ENCODE measurements around the gene NUBP1.

NUBP1 gene

DNA sequence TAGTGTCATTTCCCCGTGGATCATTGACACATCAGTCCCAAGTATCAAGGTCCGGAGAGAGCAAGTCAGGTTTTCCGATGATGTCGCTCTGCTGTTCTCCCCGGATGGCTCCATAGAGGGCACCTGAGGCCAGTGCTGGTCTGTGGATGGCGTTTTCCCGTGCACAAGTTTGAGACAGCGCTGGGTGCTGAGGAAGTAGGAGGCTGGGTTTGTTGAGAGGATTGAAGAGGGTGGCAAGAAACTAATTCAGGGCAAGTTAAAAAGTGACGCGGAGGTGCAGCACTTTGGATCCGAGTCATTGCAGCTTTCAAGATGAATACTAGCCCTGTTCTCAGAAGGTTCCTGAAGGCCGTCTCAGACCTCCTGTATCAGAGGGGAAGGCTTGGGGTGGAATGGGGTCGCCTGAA, 7.7 kb downstream of the NUBP1 start:
- Histone ChIP-seq H4K20me1 (ENCODE audit: insufficient read depth, low read length) (no peaks in the 10 kb centered on the region), H2AFZ (ENCODE audit: low read depth, low read length) (no peak overlapping the region), H3K4me2 (ENCODE audit: low read length) (peak overlapping the region; percentile 91), H3K36me3 (replicated peaks; ENCODE audit: low read depth, low read length) (peaks cover 26% of the 10 kb centered on the region), H3K79me2 (ENCODE audit: low read length) (no peaks in the 10 kb centered on the region), H3K9me3 (ENCODE audit: insufficient read depth, low read length) (no peaks in the 10 kb centered on the region), H3K9ac (ENCODE audit: low read length) (peak overlapping the region; percentile 66), H3K4me3 (ENCODE audit: low read length) (peak overlapping the region; percentile 16; the same call in 1 of the 2 replicates), H3K4me1 (ENCODE audit: low read length) (peaks cover 57% of the 10 kb centered on the region), H3K27me3 (ENCODE audit: low read depth, low read length) (no peaks in the 10 kb centered on the region), H3K27ac (ENCODE audit: low read length) (peak overlapping the region; percentile 91)
- TF ChIP-seq, protein P1, sequence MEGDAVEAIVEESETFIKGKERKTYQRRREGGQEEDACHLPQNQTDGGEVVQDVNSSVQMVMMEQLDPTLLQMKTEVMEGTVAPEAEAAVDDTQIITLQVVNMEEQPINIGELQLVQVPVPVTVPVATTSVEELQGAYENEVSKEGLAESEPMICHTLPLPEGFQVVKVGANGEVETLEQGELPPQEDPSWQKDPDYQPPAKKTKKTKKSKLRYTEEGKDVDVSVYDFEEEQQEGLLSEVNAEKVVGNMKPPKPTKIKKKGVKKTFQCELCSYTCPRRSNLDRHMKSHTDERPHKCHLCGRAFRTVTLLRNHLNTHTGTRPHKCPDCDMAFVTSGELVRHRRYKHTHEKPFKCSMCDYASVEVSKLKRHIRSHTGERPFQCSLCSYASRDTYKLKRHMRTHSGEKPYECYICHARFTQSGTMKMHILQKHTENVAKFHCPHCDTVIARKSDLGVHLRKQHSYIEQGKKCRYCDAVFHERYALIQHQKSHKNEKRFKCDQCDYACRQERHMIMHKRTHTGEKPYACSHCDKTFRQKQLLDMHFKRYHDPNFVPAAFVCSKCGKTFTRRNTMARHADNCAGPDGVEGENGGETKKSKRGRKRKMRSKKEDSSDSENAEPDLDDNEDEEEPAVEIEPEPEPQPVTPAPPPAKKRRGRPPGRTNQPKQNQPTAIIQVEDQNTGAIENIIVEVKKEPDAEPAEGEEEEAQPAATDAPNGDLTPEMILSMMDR (IDR thresholded peaks at IDR 0.05; ENCODE audit: low read depth, low read length), result peak; percentile 53
- TF ChIP-seq EZH2phosphoT487 (IDR thresholded peaks at IDR 0.05; ENCODE audit: low read depth), result no peak

GRCh38 chr16:10752843-10753523, 9.3 kb downstream of the NUBP1 start:
- Histone ChIP-seq H3K9ac (ENCODE audit: low read length) (peak overlapping the region; percentile 75), H3K4me3 (ENCODE audit: low read length) (peak overlapping the region; percentile 66), H3K36me3 (replicated peaks; ENCODE audit: low read depth, low read length) (peaks cover 40% of the 10 kb centered on the region), H3K79me2 (ENCODE audit: low read length) (no peaks in the 10 kb centered on the region), H2AFZ (ENCODE audit: low read depth, low read length) (no peak overlapping the region), H3K9me3 (ENCODE audit: insufficient read depth, low read length) (no peaks in the 10 kb centered on the region), H3K4me2 (ENCODE audit: low read length) (peak overlapping the region; percentile 91), H3K27me3 (ENCODE audit: low read depth, low read length) (no peaks in the 10 kb centered on the region), H4K20me1 (ENCODE audit: insufficient read depth, low read length) (no peaks in the 10 kb centered on the region), H3K4me1 (ENCODE audit: low read length) (peaks cover 62% of the 10 kb centered on the region), H3K27ac (ENCODE audit: low read length) (peak overlapping the region; percentile 91)
- no peak for TF ChIP-seq EZH2phosphoT487 (IDR thresholded peaks at IDR 0.05; ENCODE audit: low read depth)
- TF ChIP-seq, protein P1 (IDR thresholded peaks at IDR 0.05; ENCODE audit: low read depth, low read length), result no peak

- Histone ChIP-seq H4K20me1 (ENCODE audit: insufficient read depth, low read length) (no peaks in the 10 kb centered on the region), H3K79me2 (ENCODE audit: low read length) (no peaks in the 10 kb centered on the region), H3K27me3 (ENCODE audit: low read depth, low read length) (no peaks in the 10 kb centered on the region), H3K27ac (ENCODE audit: low read length) (peak overlapping the region; percentile 91), H3K9me3 (ENCODE audit: insufficient read depth, low read length) (no peaks in the 10 kb centered on the region), H2AFZ (ENCODE audit: low read depth, low read length) (no peak overlapping the region), H3K4me1 (ENCODE audit: low read length) (peaks cover 62% of the 10 kb centered on the region), H3K36me3 (replicated peaks; ENCODE audit: low read depth, low read length) (peaks cover 42% of the 10 kb centered on the region), H3K4me3 (ENCODE audit: low read length) (peak overlapping the region; percentile 66), H3K9ac (ENCODE audit: low read length) (peak overlapping the region; percentile 75), H3K4me2 (ENCODE audit: low read length) (peak overlapping the region; percentile 91)
- TF ChIP-seq, protein P1 (IDR thresholded peaks at IDR 0.05; ENCODE audit: low read depth, low read length), result no peak
- TF ChIP-seq EZH2phosphoT487 (IDR thresholded peaks at IDR 0.05; ENCODE audit: low read depth), result no peak
Observed at GRCh38 chr16:10753670-10754069, 10.0 kb downstream of the NUBP1 start.

- TF ChIP-seq, protein P1 (IDR thresholded peaks at IDR 0.05; ENCODE audit: low read depth, low read length), result no peak
- no peak for TF ChIP-seq EZH2phosphoT487 (IDR thresholded peaks at IDR 0.05; ENCODE audit: low read depth)
Observed at GRCh38 chr16:10754941-10755340, 11.3 kb downstream of the NUBP1 start.

More at GRCh38 chr16:10754941-10755340, 11.3 kb downstream of the NUBP1 start:
- peaks cover 62% of the 10 kb centered on the region for H3K4me1 ChIP-seq (ENCODE audit: low read length)
- peak overlapping the region; percentile 33 for H3K27ac ChIP-seq (ENCODE audit: low read length)
- no peaks in the 10 kb centered on the region for H3K9me3 ChIP-seq (ENCODE audit: insufficient read depth, low read length)
- no peak overlapping the region for H2AFZ ChIP-seq (ENCODE audit: low read depth, low read length)
- no peak overlapping the region for H3K4me3 ChIP-seq (ENCODE audit: low read length)
- H4K20me1 ChIP-seq (ENCODE audit: insufficient read depth, low read length), result no peaks in the 10 kb centered on the region
- 0 out of 2 replicates have a peak overlapping the region, but pooled peaks have one; percentile 2 for H3K9ac ChIP-seq (ENCODE audit: low read length)
- H3K36me3 ChIP-seq (replicated peaks; ENCODE audit: low read depth, low read length), result peaks cover 48% of the 10 kb centered on the region
- H3K79me2 ChIP-seq (ENCODE audit: low read length), result no peaks in the 10 kb centered on the region
- peak overlapping the region; percentile 29 for H3K4me2 ChIP-seq (ENCODE audit: low read length)
- H3K27me3 ChIP-seq (ENCODE audit: low read depth, low read length), result no peaks in the 10 kb centered on the region
